ENCODE data around the gene GRM8.

The GRM8 gene

DNA sequence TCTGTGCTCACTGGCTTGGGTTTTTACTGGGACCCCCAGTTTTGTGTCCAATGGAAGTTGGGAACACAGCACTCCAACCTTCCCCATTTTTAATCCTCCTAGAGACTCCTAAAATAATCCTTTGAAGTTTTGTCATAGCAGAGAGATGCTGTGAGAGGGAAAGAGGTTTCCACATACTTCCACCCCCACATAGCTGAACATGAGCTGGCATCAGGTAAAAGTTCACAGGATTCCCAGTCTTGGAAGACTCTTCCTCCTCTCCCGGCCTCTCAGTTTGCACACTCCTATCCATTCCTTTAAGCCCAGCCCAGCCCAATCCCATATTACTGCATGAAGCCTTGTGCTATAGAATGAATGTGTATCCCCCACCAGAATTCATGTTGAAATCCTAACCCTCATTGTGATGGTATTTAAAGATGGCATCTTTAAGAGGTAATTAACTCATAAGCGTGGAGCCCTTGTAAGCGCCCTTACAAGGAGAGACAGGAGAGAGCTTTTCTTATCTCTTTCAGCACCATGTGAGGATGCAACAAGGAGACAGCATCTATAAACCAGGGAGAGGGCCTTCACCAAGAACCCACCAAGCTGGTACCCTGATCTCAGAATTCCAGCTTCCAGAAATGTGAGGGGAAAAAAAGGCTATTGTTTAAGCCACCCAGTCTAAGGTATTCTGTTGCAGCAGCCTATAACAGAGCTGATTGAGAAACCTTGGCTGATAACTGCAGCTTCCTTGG is 22.4 kb downstream of the GRM8 start:
- no peak for DNase-seq

DNA sequence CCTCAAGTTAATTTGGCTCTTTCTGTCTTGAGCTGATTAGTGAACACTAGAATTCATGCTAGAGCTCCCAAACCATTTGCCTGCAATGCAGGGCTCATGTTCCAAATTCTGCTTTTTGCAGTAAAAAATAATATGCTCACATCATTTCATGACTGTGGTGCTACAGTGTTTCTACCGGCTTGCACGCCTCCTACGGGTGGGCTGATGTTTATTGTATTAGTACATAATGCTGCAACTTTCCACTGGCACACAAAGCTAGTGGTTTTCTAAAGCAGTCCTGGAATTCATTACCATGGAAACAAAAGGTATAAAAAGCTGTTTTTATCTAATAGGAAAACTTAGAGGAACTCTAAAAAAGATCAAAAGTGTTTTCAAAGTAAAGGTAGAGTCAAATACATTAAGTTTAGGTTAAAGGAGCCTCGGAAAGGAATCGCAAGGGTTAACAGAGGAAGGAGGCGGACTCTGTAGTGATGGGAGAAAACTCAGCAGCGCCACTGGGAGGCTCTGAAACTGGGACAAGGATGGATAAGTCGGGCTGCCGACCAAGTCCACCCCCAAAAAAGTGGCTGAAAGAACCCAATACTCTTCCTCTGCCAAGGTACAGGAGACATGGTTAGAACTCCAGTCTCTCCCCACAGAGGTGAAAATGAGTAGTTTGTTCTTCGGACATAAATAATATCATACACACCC is 25.9 kb downstream of the GRM8 start:
- DNase-seq = no peak

DNA sequence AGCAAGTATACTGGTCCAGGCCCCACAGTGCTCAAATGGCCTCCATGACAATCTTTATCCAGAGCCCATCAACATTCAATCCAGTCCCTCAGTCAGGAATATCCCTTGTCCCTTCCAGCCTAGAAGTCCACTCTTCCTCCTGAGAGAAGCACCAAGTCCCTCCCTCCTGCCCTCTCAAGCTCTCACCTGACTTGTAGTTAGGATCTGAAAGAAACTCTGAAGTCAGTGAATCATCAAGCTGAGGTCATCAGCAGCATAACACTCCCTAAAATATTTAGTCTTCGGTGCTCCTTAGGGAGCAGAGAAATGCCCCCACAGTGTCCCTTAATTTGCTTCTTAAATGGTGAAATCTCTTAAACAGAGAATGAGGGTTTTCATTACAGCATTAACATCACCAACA is 31.0 kb downstream of the GRM8 start:
- DNase-seq = no peak

DNA sequence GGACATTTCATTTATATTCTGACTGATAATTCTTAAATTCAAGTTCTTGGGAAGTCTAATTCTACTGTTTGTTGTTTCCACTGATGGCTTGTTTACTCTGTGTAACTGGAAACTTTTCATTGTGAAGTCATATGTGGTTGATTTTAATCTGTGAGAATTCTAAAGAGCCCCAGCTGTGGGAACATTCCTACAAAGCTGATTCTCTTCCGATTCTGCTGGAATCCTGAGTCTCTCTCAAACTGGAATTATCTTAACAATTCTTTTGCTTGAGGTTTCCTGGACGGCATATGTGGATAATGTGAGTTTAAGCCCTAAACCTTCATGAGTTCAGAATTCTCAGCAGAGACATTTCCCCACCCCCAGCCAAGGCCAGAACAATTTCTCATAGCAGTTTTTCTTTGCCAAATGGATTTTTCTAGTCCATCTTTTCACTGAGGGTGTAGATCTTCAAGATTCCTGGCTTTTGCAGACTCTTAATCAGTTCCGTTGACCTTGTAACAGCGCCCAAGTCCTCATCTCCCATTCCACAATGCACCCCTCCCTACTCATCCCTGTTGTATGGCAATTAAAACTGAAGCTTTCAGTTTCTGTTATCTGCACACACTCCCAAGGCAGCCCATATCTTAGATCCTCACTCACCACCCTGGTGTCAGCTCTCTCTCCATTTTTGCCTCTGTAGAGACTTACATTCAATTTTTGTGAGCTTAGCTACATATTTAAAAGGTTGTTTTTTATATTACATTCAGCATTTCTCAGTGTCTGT is 37.6 kb downstream of the GRM8 start:
- no peak for DNase-seq

- DNase-seq = no peak
Observed at GRCh38 chr7:127209886-127210285, 42.9 kb downstream of the GRM8 start.

GRCh38 chr7:127208860-127209259 is 43.9 kb downstream of the GRM8 start:
- no peak for DNase-seq

DNA sequence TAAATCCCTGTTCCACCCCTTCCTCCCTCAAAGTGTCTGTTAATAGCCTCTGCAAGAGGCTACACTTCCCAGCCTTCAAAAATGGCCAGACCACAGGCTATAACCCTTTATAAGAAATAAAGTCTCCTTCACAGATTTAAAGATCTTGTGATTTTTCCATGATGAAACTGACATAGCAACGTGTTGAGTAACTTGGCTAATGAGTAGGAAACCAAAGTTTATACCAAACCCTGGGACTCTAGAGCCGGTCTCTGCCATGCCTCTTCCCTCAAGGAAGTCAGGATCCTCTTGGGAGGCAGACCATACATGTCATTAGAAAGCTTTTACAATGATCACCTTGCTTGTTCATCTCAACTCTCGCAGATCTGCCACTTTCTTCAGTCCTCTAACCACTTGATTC is 44.4 kb downstream of the GRM8 start:
- no peak for DNase-seq

- no peak for DNase-seq
Observed at GRCh38 chr7:127207806-127208205, 44.9 kb downstream of the GRM8 start.

DNA sequence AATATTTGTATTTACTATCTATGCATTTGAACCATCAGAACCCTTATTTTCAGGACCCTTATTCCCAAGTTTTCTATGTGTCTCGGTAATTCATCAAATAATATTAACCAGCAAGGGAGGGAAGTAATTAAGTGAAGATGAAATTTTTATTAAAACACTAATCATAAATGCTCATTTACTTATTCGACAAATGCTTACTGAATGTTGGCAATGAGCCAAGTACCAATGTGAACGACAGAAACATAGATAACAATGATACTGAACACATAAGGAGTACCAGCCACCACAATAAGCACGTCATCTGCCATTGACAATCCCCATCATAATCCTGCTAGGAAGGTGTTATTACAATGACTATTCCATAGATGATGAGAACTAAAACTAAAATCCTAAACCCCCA is 45.5 kb downstream of the GRM8 start:
- DNase-seq = no peak

- no peak for DNase-seq
Observed at GRCh38 chr7:127194571-127194970, 58.2 kb downstream of the GRM8 start.

DNA sequence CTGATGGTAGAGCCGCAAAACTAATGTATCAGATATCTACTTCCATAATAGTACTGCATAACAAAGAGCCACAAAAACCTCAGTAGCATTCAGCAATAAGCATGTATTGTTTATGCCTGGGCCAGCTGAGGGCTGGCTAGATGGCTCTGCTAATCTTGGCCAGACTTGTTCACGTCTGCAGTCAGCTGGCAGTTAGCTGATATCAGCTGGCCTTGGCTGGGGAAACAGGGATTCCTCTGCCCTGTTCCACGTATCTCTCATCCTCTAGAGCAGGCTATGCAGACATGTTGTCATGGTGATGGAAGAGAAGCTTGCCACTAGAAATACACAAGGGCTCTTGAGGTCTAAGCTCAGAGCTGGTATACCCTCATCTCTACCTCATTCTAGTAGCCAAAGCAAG is 62.9 kb downstream of the GRM8 start:
- DNase-seq = no peak

DNA sequence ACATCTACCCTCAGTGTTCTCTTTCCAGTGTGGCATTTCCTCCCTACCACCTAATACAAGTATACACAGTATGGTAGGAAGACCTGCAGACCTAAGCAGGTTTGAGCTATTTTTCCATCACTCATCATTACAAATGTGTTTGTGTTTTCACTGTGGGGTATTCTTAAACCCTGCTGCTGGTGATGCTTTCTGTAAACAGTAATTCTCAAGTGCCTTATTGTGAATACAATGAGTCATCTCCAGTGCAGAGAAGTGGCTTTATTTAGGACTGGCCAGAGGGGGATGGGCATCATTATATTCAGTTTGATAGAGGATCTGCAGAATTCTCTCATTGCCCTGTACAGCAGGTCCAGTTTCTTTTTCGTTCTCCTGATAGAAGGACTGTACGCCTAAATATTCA is 63.7 kb downstream of the GRM8 start:
- no peak for DNase-seq

- DNase-seq = no peak
Observed at GRCh38 chr7:127187740-127188139, 65.0 kb downstream of the GRM8 start.

DNA sequence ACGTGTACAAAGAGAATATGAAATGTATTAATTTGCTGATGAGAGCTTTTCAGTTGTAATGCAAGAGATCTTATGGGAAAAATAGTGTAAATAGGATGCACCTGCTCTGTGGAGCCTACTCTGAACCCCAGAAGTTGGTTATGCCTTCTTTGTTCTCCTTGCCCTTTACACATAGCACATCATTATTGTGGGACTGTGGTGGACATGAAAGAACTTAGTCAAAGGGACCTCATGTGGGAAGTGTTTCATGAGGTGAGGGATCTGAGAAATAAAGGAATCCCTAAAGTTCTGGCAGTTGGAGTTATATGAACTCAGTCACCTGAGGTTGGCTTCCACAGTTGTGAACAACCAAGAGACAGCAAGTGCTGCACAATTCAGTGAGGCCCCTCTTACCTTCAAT is 66.1 kb downstream of the GRM8 start:
- DNase-seq = no peak

DNA sequence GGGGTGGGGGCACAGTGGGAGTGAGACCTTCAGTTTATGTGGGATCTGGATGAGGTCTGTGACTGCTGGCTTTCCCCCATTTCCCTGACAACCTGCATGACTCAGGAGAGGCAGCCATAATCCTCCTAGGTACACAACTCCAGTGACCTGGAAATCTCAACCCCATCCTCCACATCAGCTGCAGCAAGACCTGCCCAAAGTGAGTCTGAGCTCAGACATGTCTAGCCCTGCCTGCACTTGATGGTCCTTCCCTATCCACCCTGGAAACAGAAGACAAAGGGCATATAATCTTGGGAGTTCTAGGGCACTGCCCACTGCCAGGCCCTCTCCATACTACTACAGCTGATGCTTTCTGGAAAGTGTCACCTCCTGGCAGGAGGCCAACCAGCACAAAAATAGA is 75.6 kb downstream of the GRM8 start:
- no peak for DNase-seq

DNA sequence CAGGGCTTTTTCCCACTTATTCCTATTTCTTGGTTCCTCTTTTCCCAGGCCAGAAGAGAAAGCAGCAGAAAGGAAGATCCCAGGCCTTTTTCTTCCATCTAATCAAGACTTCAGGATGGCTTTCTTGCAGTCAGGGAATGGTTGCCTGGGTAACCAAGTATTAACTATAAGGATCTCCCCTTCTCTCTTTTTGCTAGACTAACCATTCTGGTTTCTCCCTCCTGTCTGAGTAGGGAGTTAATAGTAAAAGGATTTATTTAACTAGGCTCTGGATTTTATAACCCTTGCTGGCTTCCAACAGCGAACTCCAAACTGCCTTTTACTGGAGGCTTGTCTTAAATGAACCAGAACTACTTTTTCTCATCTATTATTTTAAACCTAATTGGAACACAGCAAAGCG is 90.4 kb downstream of the GRM8 start:
- DNase-seq = no peak

DNA sequence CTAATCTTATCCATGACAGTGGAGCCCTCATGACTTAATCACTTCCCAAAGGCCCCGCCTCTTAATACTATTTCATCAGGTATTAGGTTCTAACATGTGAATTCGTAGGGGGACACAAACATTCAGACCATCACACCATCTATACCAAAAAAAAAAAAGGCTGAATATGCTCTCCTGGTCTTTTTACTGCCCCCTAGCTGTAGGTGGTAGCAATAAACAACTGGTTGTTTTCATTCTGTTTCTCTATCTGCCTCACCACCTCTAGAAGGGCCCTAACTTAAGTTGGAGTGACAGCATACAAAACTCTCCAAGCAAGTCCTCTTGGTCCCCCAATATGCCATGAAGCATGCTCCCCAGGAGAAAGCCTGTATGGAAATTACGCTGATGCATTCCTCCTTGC is 94.1 kb downstream of the GRM8 start:
- DNase-seq = no peak

DNA sequence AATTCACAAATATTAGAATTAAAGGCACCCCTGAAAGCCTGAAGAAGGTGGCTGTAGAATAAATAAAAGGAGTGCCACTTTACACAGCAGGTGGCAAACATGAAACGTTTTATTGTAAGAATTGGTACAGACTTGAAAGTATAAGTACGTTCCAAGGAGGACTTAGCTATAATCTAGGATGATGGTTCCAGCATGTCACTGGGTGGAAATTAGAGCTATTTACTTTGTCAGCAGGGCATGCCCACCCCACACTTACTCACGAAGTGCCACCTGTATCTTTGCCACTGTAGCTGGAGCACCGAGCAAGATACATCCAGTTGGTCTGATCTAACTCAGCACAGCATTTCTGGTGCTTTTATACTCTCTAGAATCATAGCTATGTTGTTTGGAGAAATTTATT is 97.8 kb downstream of the GRM8 start:
- no peak for DNase-seq

- no peak for DNase-seq
Observed at GRCh38 chr7:127154101-127154500, 98.6 kb downstream of the GRM8 start.

- DNase-seq = no peak
Observed at GRCh38 chr7:127153315-127153714, 99.4 kb downstream of the GRM8 start.

DNA sequence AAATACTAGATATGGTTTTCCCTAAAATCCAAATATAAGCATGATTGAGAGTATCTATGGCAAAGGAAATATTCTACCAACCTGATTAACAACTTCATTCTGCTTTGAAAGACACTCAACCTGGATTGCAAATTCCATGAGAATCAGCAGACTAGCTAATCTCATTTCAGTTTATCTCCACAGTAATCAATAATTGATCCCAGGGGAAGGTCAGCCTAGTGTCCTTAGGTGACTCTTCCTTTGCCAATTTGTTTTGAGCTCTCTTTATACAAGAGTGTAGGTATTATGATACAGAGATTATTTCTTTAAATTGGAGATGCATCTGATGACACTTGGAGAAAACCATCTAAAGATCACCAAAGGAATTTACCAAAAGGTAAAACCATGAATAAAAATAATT is 100.3 kb downstream of the GRM8 start:
- DNase-seq = no peak

GRCh38 chr7:127151379-127151778 is 101.4 kb downstream of the GRM8 start:
- no peak for DNase-seq

GRCh38 chr7:127150543-127150942 is 102.2 kb downstream of the GRM8 start:
- no peak for DNase-seq

All from cortex of kidney (tissue), 1 donor.